ENCODE measurements around the gene FETUB. TPM values are rescaled to one million over a fixed set of nuclear protein-coding genes. Genes with fewer than 3 reads are reported as not detected.

FETUB gene
- total RNA-seq, 1 donor from 2014 or later: not detected

- Mint-ChIP-seq H3K36me3 (ENCODE audit: unreplicated experiment) (no peaks in the 10 kb centered on the region), H3K4me3 (ENCODE audit: unreplicated experiment) (no peak overlapping the region), H3K9me3 (ENCODE audit: unreplicated experiment) (no peaks in the 10 kb centered on the region), H3K27me3 (ENCODE audit: unreplicated experiment) (peaks cover 5% of the 10 kb centered on the region), H3K27ac (ENCODE audit: unreplicated experiment) (no peak overlapping the region), H3K4me1 (ENCODE audit: low read depth, unreplicated experiment) (no peaks in the 10 kb centered on the region)
- TF ChIP-seq CTCF (IDR thresholded peaks at IDR 0.05; ENCODE audit: partially characterized antibody, unreplicated experiment): no peak
- no peak for DNase-seq
Observed at GRCh38 chr3:186599142-186599784, 40.9 kb upstream of the FETUB start.

GRCh38 chr3:186599785-186600166 lies 40.4 kb upstream of the FETUB start:
- H3K27me3 Mint-ChIP-seq (ENCODE audit: unreplicated experiment): peaks cover 5% of the 10 kb centered on the region
- H3K9me3 Mint-ChIP-seq (ENCODE audit: unreplicated experiment): no peaks in the 10 kb centered on the region
- no peak overlapping the region for H3K27ac Mint-ChIP-seq (ENCODE audit: unreplicated experiment)
- H3K4me3 Mint-ChIP-seq (ENCODE audit: unreplicated experiment): no peak overlapping the region
- TF ChIP-seq CTCF (IDR thresholded peaks at IDR 0.05; ENCODE audit: partially characterized antibody, unreplicated experiment): no peak
- no peaks in the 10 kb centered on the region for H3K36me3 Mint-ChIP-seq (ENCODE audit: unreplicated experiment)
- H3K4me1 Mint-ChIP-seq (ENCODE audit: low read depth, unreplicated experiment): no peaks in the 10 kb centered on the region
- DNase-seq: no peak

- no peak for DNase-seq
- no peak overlapping the region for H3K4me3 Mint-ChIP-seq (ENCODE audit: unreplicated experiment)
Observed at GRCh38 chr3:186600896-186601295, 39.3 kb upstream of the FETUB start.

GRCh38 chr3:186603159-186603558 lies 37.0 kb upstream of the FETUB start:
- H3K27me3 Mint-ChIP-seq (ENCODE audit: unreplicated experiment): peaks cover 5% of the 10 kb centered on the region
- no peak overlapping the region for H3K27ac Mint-ChIP-seq (ENCODE audit: unreplicated experiment)
- no peak for DNase-seq
- no peaks in the 10 kb centered on the region for H3K9me3 Mint-ChIP-seq (ENCODE audit: unreplicated experiment)
- no peaks in the 10 kb centered on the region for H3K36me3 Mint-ChIP-seq (ENCODE audit: unreplicated experiment)
- no peak overlapping the region for H3K4me3 Mint-ChIP-seq (ENCODE audit: unreplicated experiment)
- no peak for TF ChIP-seq CTCF (IDR thresholded peaks at IDR 0.05; ENCODE audit: partially characterized antibody, unreplicated experiment)
- no peaks in the 10 kb centered on the region for H3K4me1 Mint-ChIP-seq (ENCODE audit: low read depth, unreplicated experiment)

More at GRCh38 chr3:186600896-186601295, 39.3 kb upstream of the FETUB start:
- Mint-ChIP-seq H3K9me3 (ENCODE audit: unreplicated experiment) (no peaks in the 10 kb centered on the region), H3K4me1 (ENCODE audit: low read depth, unreplicated experiment) (no peaks in the 10 kb centered on the region), H3K27ac (ENCODE audit: unreplicated experiment) (no peak overlapping the region), H3K27me3 (ENCODE audit: unreplicated experiment) (peaks cover 5% of the 10 kb centered on the region), H3K36me3 (ENCODE audit: unreplicated experiment) (no peaks in the 10 kb centered on the region)
- TF ChIP-seq CTCF (IDR thresholded peaks at IDR 0.05; ENCODE audit: partially characterized antibody, unreplicated experiment): no peak

- no peak overlapping the region for H3K27ac Mint-ChIP-seq (ENCODE audit: unreplicated experiment)
- peaks cover 2% of the 10 kb centered on the region for H3K27me3 Mint-ChIP-seq (ENCODE audit: unreplicated experiment)
- TF ChIP-seq CTCF (IDR thresholded peaks at IDR 0.05; ENCODE audit: partially characterized antibody, unreplicated experiment): no peak
- H3K4me1 Mint-ChIP-seq (ENCODE audit: low read depth, unreplicated experiment): no peaks in the 10 kb centered on the region
- no peak for DNase-seq
- H3K9me3 Mint-ChIP-seq (ENCODE audit: unreplicated experiment): no peaks in the 10 kb centered on the region
- H3K4me3 Mint-ChIP-seq (ENCODE audit: unreplicated experiment): no peak overlapping the region
- H3K36me3 Mint-ChIP-seq (ENCODE audit: unreplicated experiment): no peaks in the 10 kb centered on the region
Observed at GRCh38 chr3:186605078-186605477, 35.1 kb upstream of the FETUB start.
